Endothelial cell of umbilical vein (primary cell): ENCODE measurements around the gene NBEA.

Source experiments
- EZH2 ChIP-seq: IDR thresholded peaks from 2 replicates; pipeline ENCODE4 v1.6.1; 2012; ENCODE audit warnings: borderline replicate concordance, low read depth, mild to moderate bottlenecking, moderate library complexity, low read length, inconsistent platforms; ENCODE audit not compliant: severe bottlenecking
- JUN ChIP-seq: IDR thresholded peaks from 2 replicates; pipeline ENCODE4 v1.6.1; 2011; ENCODE audit warnings: borderline replicate concordance, low read depth; ENCODE audit not compliant: insufficient read length, insufficient read depth
- POLR2A ChIP-seq: IDR thresholded peaks from 2 replicates; pipeline ENCODE4 v1.6.1; 2012; ENCODE audit warnings: low read depth, mild to moderate bottlenecking, control low read depth, low read length
- POLR2AphosphoS5 ChIP-seq: IDR thresholded peaks from 2 replicates; pipeline ENCODE4 v1.6.1; 2012; ENCODE audit warnings: low read depth, mild to moderate bottlenecking, control low read depth, low read length, moderate library complexity; ENCODE audit not compliant: insufficient read depth
- TF ChIP-seq, protein P1 (sequence below), 2 donors: IDR thresholded peaks; 1 replicate in 1 of 2; 2 replicates in 1 of 2; pipeline ENCODE4 v1.5.1; 2011; ENCODE audit warnings: low read length in 2 of 2, mild to moderate bottlenecking in 2 of 2, moderate library complexity in 2 of 2, control low read depth in 1 of 2, inconsistent platforms in 1 of 2, low read depth in 1 of 2; ENCODE audit not compliant: insufficient read depth in 1 of 2; ENCODE audit errors: extremely low read depth in 1 of 2

DNA sequence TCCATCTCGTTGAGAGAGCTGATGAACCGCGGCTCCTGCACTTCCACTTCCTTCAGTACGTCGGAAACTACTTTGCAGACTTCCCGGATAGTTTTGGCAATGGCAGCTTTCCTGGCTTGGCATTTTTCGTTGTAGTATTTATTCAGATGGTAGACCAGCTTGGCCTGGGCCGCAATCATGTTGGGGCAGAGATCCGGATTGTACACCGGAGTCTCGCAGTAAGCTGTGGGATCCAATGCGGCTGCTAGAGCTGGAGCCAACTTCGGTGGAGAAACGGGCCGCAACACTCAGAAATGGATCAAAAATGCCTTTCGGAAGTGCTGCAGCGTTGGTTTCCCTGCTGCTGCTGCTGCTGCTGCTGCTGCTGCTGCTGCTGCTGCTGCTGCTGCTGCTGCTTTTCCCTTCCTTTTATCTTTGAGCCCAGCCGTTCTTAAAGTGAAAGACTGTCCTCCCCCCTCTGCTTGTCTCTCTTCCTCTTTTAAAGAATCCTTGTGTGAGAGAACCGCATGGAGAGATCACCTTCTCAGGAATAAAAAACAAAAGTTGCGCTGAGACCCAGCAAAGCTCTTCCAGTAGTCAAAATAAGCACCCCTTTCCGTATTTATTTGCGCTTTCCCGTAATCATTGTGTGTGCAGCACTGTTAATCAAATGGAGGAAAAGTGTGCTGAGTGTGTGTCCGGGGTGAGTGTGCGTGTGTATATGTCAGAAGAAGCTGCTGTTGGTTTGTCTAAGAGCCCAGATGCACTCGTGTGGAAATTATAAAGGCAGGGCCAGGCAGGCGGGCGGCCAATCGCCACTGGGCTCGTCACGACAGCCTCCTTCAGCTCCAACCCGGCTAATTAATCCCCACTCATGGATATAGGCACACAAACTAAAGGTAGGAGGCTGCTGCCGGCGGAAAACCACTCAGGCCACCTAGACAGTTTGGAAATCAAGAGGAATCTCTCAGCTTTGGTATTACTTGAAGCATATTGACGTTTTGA, 534.2 kb downstream of the NBEA start, which contains the start of gene MAB21L1:
- TF ChIP-seq POLR2AphosphoS5 = no peak
- TF ChIP-seq, protein P1, sequence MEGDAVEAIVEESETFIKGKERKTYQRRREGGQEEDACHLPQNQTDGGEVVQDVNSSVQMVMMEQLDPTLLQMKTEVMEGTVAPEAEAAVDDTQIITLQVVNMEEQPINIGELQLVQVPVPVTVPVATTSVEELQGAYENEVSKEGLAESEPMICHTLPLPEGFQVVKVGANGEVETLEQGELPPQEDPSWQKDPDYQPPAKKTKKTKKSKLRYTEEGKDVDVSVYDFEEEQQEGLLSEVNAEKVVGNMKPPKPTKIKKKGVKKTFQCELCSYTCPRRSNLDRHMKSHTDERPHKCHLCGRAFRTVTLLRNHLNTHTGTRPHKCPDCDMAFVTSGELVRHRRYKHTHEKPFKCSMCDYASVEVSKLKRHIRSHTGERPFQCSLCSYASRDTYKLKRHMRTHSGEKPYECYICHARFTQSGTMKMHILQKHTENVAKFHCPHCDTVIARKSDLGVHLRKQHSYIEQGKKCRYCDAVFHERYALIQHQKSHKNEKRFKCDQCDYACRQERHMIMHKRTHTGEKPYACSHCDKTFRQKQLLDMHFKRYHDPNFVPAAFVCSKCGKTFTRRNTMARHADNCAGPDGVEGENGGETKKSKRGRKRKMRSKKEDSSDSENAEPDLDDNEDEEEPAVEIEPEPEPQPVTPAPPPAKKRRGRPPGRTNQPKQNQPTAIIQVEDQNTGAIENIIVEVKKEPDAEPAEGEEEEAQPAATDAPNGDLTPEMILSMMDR (IDR thresholded peaks at IDR 0.05; ENCODE audit: extremely low read depth in 1 of 2, insufficient read depth in 1 of 2, low read depth in 1 of 2, low read length in 2 of 2) = no peak
- TF ChIP-seq POLR2A = no peak
- TF ChIP-seq JUN = no peak
- TF ChIP-seq EZH2 = no peak
